MCF 10A (cell line): ENCODE results near the gene ADGRD1. TPM values are rescaled to one million over a fixed set of nuclear protein-coding genes. Genes with fewer than 3 reads are reported as not detected.

Experiments
- BruUV-seq: library from RNA; stranded (reverse); fragments of 400-500 nt; replicated peaks from 2 replicates; lab custom pipeline; 2021; lab: Mats Ljungman, UMichigan
- CTCF ChIA-PET: fragments of 300-600 bp; sonication (Branson Sonifier 250); formaldehyde crosslinking; extraction: SDS; loops from one replicate; lab custom pipeline; 2021; ENCODE audit warnings: antibody characterized with exemption, inconsistent platforms; lab: Yijun Ruan, JAX
- POLR2A ChIA-PET: fragments of 300-600, 350-650 bp; sonication (Branson Sonifier 250); formaldehyde crosslinking; extraction: SDS; loops from one replicate; lab custom pipeline; 2020; ENCODE audit warnings: antibody characterized with exemption, inconsistent platforms; lab: Yijun Ruan, JAX
- DNase-seq: peaks from one replicate; pipeline ENCODE4 v3.0.0-alpha.2; 2018; ENCODE audit not compliant: unreplicated experiment
- H3K27ac Mint-ChIP-seq: one replicate; pipeline ENCODE4 v1.8.0; 2022; ENCODE audit warnings: mild to moderate bottlenecking, low read depth, mixed read lengths; ENCODE audit not compliant: unreplicated experiment
- H3K27me3 Mint-ChIP-seq: one replicate; pipeline ENCODE4 v1.8.0; 2022; ENCODE audit warnings: mixed read lengths; ENCODE audit not compliant: insufficient read depth, unreplicated experiment
- H3K36me3 Mint-ChIP-seq: one replicate; pipeline ENCODE4 v1.8.0; 2022; ENCODE audit warnings: mild to moderate bottlenecking, moderate library complexity, mixed read lengths; ENCODE audit not compliant: insufficient read depth, unreplicated experiment
- H3K4me1 Mint-ChIP-seq: one replicate; pipeline ENCODE4 v1.8.0; 2022; ENCODE audit warnings: mixed read lengths; ENCODE audit not compliant: insufficient read depth, unreplicated experiment
- H3K4me3 Mint-ChIP-seq: one replicate; pipeline ENCODE4 v1.8.0; 2022; ENCODE audit warnings: mild to moderate bottlenecking, moderate library complexity, mixed read lengths; ENCODE audit not compliant: unreplicated experiment
- H3K9me3 Mint-ChIP-seq: one replicate; pipeline ENCODE4 v1.8.0; 2022; ENCODE audit warnings: mixed read lengths; ENCODE audit not compliant: unreplicated experiment
- CTCF ChIP-seq: fragments of 200-600 bp; IDR thresholded peaks from one replicate; pipeline ENCODE4 v1.8.0; 2022; ENCODE audit warnings: antibody characterized with exemption, mild to moderate bottlenecking; ENCODE audit not compliant: unreplicated experiment
- intact Hi-C: fragments of 100-400 bp; cut with micrococcal nuclease; formaldehyde crosslinking; loops from 2 replicates; pipeline ENCODE4 v1.14.1; 2022
- total RNA-seq: library from RNA; stranded (reverse); gene quantifications from 2 replicates; pipeline ENCODE4 v1.2.3, GENCODE V29; 2022

ADGRD1 gene
- total RNA-seq, 1 experiment from 2014 or later, result 0.68 TPM

GRCh38 chr12:131047789-131048610 lies 94.3 kb downstream of the ADGRD1 start:
- H3K36me3 Mint-ChIP-seq, result no peaks in the 10 kb centered on the region
- BruUV-seq, result no TSS peak
- ChIA-PET POLR2A (interaction anchor here (0.5 kb wide), 1 partner anchor 689 kb away, joined by 3 read pairs; no protein-coding TSS in a partner anchor), CTCF (no interaction called here)
- TF ChIP-seq CTCF, result no peak
- no peak for DNase-seq
- H3K9me3 Mint-ChIP-seq, result no peaks in the 10 kb centered on the region
- intact Hi-C loops, result no loop called here
- peaks cover 45% of the 10 kb centered on the region for H3K27me3 Mint-ChIP-seq
- no peaks in the 10 kb centered on the region for H3K4me1 Mint-ChIP-seq
- no peak overlapping the region for H3K27ac Mint-ChIP-seq
- H3K4me3 Mint-ChIP-seq, result no peak overlapping the region

GRCh38 chr12:131048611-131048990 lies 94.9 kb downstream of the ADGRD1 start:
- no peaks in the 10 kb centered on the region for H3K9me3 Mint-ChIP-seq

GRCh38 chr12:131049002-131049401 lies 95.3 kb downstream of the ADGRD1 start:
- POLR2A ChIA-PET, result no interaction called here

More at GRCh38 chr12:131048611-131048990, 94.9 kb downstream of the ADGRD1 start:
- no peak overlapping the region for H3K4me3 Mint-ChIP-seq
- peaks cover 51% of the 10 kb centered on the region for H3K27me3 Mint-ChIP-seq
- DNase-seq, result no peak
- BruUV-seq, result no TSS peak
- H3K27ac Mint-ChIP-seq, result no peak overlapping the region
- H3K4me1 Mint-ChIP-seq, result no peaks in the 10 kb centered on the region
- CTCF ChIA-PET, result no interaction called here
- POLR2A ChIA-PET, result no interaction called here
- no peaks in the 10 kb centered on the region for H3K36me3 Mint-ChIP-seq
- intact Hi-C loops, result no loop called here
- no peak for TF ChIP-seq CTCF

More at GRCh38 chr12:131049002-131049401, 95.3 kb downstream of the ADGRD1 start:
- no peak for TF ChIP-seq CTCF
- intact Hi-C loops, result no loop called here
- CTCF ChIA-PET, result no interaction called here
- no TSS peak for BruUV-seq
- H3K9me3 Mint-ChIP-seq, result no peaks in the 10 kb centered on the region
- no peak overlapping the region for H3K4me3 Mint-ChIP-seq
- no peak overlapping the region for H3K27ac Mint-ChIP-seq
- no peaks in the 10 kb centered on the region for H3K36me3 Mint-ChIP-seq
- DNase-seq, result no peak
- no peaks in the 10 kb centered on the region for H3K4me1 Mint-ChIP-seq
- H3K27me3 Mint-ChIP-seq, result peaks cover 55% of the 10 kb centered on the region
